ENCODE results near the gene SLC25A21.
"Not testable (repeated sequence)": the region's sequence is repeated elsewhere in the genome, so short reads cannot be mapped to it uniquely, and the experiment has no call there.

Gene SLC25A21

GRCh38 chr14:37198907-37199306 is 26.5 kb upstream of the SLC25A21 start:
- H3K36me3 ChIP-seq (ENCODE audit: insufficient read depth, low read depth, low read length) = no peaks in the 10 kb centered on the region
- no peak overlapping the region for H3K27ac ChIP-seq (ENCODE audit: low read length)
- H3K9me3 ChIP-seq (ENCODE audit: insufficient read depth, low read depth, low read length) = no peaks in the 10 kb centered on the region
- H3K9ac ChIP-seq (ENCODE audit: low read depth, low read length) = no peak overlapping the region
- no peaks in the 10 kb centered on the region for H3K27me3 ChIP-seq (ENCODE audit: insufficient read depth, low read length)
- peaks cover 9% of the 10 kb centered on the region for H3K4me1 ChIP-seq (ENCODE audit: insufficient read depth, low read length)
- H3K4me3 ChIP-seq (ENCODE audit: low read length) = peak overlapping the region; percentile 86; the same call in 1 of the 2 replicates

- Histone ChIP-seq H3K27ac (ENCODE audit: low read length) (no peak overlapping the region), H3K4me1 (ENCODE audit: insufficient read depth, low read length) (peaks cover 9% of the 10 kb centered on the region), H3K27me3 (ENCODE audit: insufficient read depth, low read length) (no peaks in the 10 kb centered on the region), H3K36me3 (ENCODE audit: insufficient read depth, low read depth, low read length) (no peaks in the 10 kb centered on the region), H3K9ac (ENCODE audit: low read depth, low read length) (peak overlapping the region; percentile 89; the same call in 1 of the 2 replicates), H3K4me3 (ENCODE audit: low read length) (peak overlapping the region; percentile 86), H3K9me3 (ENCODE audit: insufficient read depth, low read depth, low read length) (no peaks in the 10 kb centered on the region)
Observed at GRCh38 chr14:37198273-37198598, 25.8 kb upstream of the SLC25A21 start.

- peak within 1 kb of the TSS; percentile 89 for H3K9ac ChIP-seq (ENCODE audit: low read depth, low read length)
- H3K4me3 ChIP-seq (ENCODE audit: low read length) = peak within 1 kb of the TSS; percentile 86
- peak within 1 kb of the TSS; percentile 21 for H3K27ac ChIP-seq (ENCODE audit: low read length)
Observed at GRCh38 chr14:37197421-37198272, 25.2 kb upstream of the SLC25A21 start, which contains the start of gene MIPOL1. MIPOL1 (plus strand) TSS chr14:37197937; CDS start chr14:37247889, 49,952 bp downstream.

GRCh38 chr14:37196604-37197420 is 24.4 kb upstream of the SLC25A21 start:
- peak overlapping the region; percentile 89; the same call in 1 of the 2 replicates for H3K9ac ChIP-seq (ENCODE audit: low read depth, low read length)
- no peaks in the 10 kb centered on the region for H3K27me3 ChIP-seq (ENCODE audit: insufficient read depth, low read length)
- no peaks in the 10 kb centered on the region for H3K9me3 ChIP-seq (ENCODE audit: insufficient read depth, low read depth, low read length)
- no peak overlapping the region for H3K27ac ChIP-seq (ENCODE audit: low read length)
- H3K4me1 ChIP-seq (ENCODE audit: insufficient read depth, low read length) = peaks cover 3% of the 10 kb centered on the region; the same call in 1 of the 2 replicates
- peak overlapping the region; percentile 86 for H3K4me3 ChIP-seq (ENCODE audit: low read length)
- H3K36me3 ChIP-seq (ENCODE audit: insufficient read depth, low read depth, low read length) = no peaks in the 10 kb centered on the region

More at GRCh38 chr14:37197421-37198272, 25.2 kb upstream of the SLC25A21 start, which contains the start of gene MIPOL1:
- H3K4me1 ChIP-seq (ENCODE audit: insufficient read depth, low read length) = peaks cover 9% of the 10 kb centered on the region
- H3K9me3 ChIP-seq (ENCODE audit: insufficient read depth, low read depth, low read length) = no peaks in the 10 kb centered on the region
- no peaks in the 10 kb centered on the region for H3K27me3 ChIP-seq (ENCODE audit: insufficient read depth, low read length)
- no peaks in the 10 kb centered on the region for H3K36me3 ChIP-seq (ENCODE audit: insufficient read depth, low read depth, low read length)

- no peaks in the 10 kb centered on the region for H3K9me3 ChIP-seq (ENCODE audit: insufficient read depth, low read depth, low read length)
- H3K27ac ChIP-seq (ENCODE audit: low read length) = no peak overlapping the region
- H3K9ac ChIP-seq (ENCODE audit: low read depth, low read length) = no peak overlapping the region
Observed at GRCh38 chr14:37195327-37195726, 22.9 kb upstream of the SLC25A21 start.

GRCh38 chr14:37194698-37195097 is 22.3 kb upstream of the SLC25A21 start:
- Histone ChIP-seq H3K9ac (ENCODE audit: low read depth, low read length) (no peak overlapping the region), H3K27ac (ENCODE audit: low read length) (no peak overlapping the region)

More at GRCh38 chr14:37195327-37195726, 22.9 kb upstream of the SLC25A21 start:
- H3K36me3 ChIP-seq (ENCODE audit: insufficient read depth, low read depth, low read length) = no peaks in the 10 kb centered on the region
- no peaks in the 10 kb centered on the region; the same call in 1 of the 2 replicates for H3K4me1 ChIP-seq (ENCODE audit: insufficient read depth, low read length)
- H3K4me3 ChIP-seq (ENCODE audit: low read length) = no peak overlapping the region
- no peaks in the 10 kb centered on the region for H3K27me3 ChIP-seq (ENCODE audit: insufficient read depth, low read length)

GRCh38 chr14:37189733-37190132 is 17.3 kb upstream of the SLC25A21 start:
- H3K9me3 ChIP-seq (ENCODE audit: insufficient read depth, low read depth, low read length); H3K36me3 ChIP-seq (ENCODE audit: insufficient read depth, low read depth, low read length); H3K27ac ChIP-seq (ENCODE audit: low read length); H3K9ac ChIP-seq (ENCODE audit: low read depth, low read length); H3K4me3 ChIP-seq (ENCODE audit: low read length); H3K27me3 ChIP-seq (ENCODE audit: insufficient read depth, low read length); H3K4me1 ChIP-seq (ENCODE audit: insufficient read depth, low read length): not testable (repeated sequence)

More at GRCh38 chr14:37194698-37195097, 22.3 kb upstream of the SLC25A21 start:
- H3K27me3 ChIP-seq (ENCODE audit: insufficient read depth, low read length) = no peaks in the 10 kb centered on the region
- H3K4me3 ChIP-seq (ENCODE audit: low read length) = no peak overlapping the region
- no peaks in the 10 kb centered on the region for H3K36me3 ChIP-seq (ENCODE audit: insufficient read depth, low read depth, low read length)
- no peaks in the 10 kb centered on the region; the same call in 1 of the 2 replicates for H3K4me1 ChIP-seq (ENCODE audit: insufficient read depth, low read length)
- no peaks in the 10 kb centered on the region for H3K9me3 ChIP-seq (ENCODE audit: insufficient read depth, low read depth, low read length)

- H3K9ac ChIP-seq (ENCODE audit: low read depth, low read length); H3K36me3 ChIP-seq (ENCODE audit: insufficient read depth, low read depth, low read length); H3K4me1 ChIP-seq (ENCODE audit: insufficient read depth, low read length); H3K9me3 ChIP-seq (ENCODE audit: insufficient read depth, low read depth, low read length); H3K4me3 ChIP-seq (ENCODE audit: low read length); H3K27me3 ChIP-seq (ENCODE audit: insufficient read depth, low read length); H3K27ac ChIP-seq (ENCODE audit: low read length): not testable (repeated sequence)
Observed at GRCh38 chr14:37187840-37188577, 15.6 kb upstream of the SLC25A21 start.

GRCh38 chr14:37187294-37187693 is 14.9 kb upstream of the SLC25A21 start:
- H3K9ac ChIP-seq (ENCODE audit: low read depth, low read length) = no peak overlapping the region
- H3K4me1 ChIP-seq (ENCODE audit: insufficient read depth, low read length) = no peaks in the 10 kb centered on the region
- H3K4me3 ChIP-seq (ENCODE audit: low read length) = no peak overlapping the region
- H3K27me3 ChIP-seq (ENCODE audit: insufficient read depth, low read length) = no peaks in the 10 kb centered on the region
- no peaks in the 10 kb centered on the region for H3K36me3 ChIP-seq (ENCODE audit: insufficient read depth, low read depth, low read length)
- H3K27ac ChIP-seq (ENCODE audit: low read length) = no peak overlapping the region
- H3K9me3 ChIP-seq (ENCODE audit: insufficient read depth, low read depth, low read length) = no peaks in the 10 kb centered on the region

- Histone ChIP-seq H3K9ac (ENCODE audit: low read depth, low read length) (no peak overlapping the region), H3K9me3 (ENCODE audit: insufficient read depth, low read depth, low read length) (no peaks in the 10 kb centered on the region), H3K4me3 (ENCODE audit: low read length) (no peak overlapping the region), H3K4me1 (ENCODE audit: insufficient read depth, low read length) (no peaks in the 10 kb centered on the region), H3K27ac (ENCODE audit: low read length) (no peak overlapping the region), H3K36me3 (ENCODE audit: insufficient read depth, low read depth, low read length) (no peaks in the 10 kb centered on the region), H3K27me3 (ENCODE audit: insufficient read depth, low read length) (no peaks in the 10 kb centered on the region)
Observed at GRCh38 chr14:37186865-37187264, 14.5 kb upstream of the SLC25A21 start.

GRCh38 chr14:37185670-37186069 is 13.3 kb upstream of the SLC25A21 start:
- no peaks in the 10 kb centered on the region for H3K4me1 ChIP-seq (ENCODE audit: insufficient read depth, low read length)
- H3K9ac ChIP-seq (ENCODE audit: low read depth, low read length) = no peak overlapping the region
- H3K27me3 ChIP-seq (ENCODE audit: insufficient read depth, low read length) = no peaks in the 10 kb centered on the region
- no peaks in the 10 kb centered on the region for H3K9me3 ChIP-seq (ENCODE audit: insufficient read depth, low read depth, low read length)
- no peak overlapping the region for H3K4me3 ChIP-seq (ENCODE audit: low read length)
- H3K27ac ChIP-seq (ENCODE audit: low read length) = no peak overlapping the region
- no peaks in the 10 kb centered on the region for H3K36me3 ChIP-seq (ENCODE audit: insufficient read depth, low read depth, low read length)

Data from iPS-20b (cell line).